Activated CD4-positive, alpha-beta T cell treated with anti-CD3 and anti-CD28 coated beads for 24 hours (primary cell): Measurements from ENCODE around the gene NUB1.

ENCODE experiments used
- DNase-seq, 2 donors: peaks; one replicate each; pipeline ENCODE4 v3.0.0-alpha.2; 2020; ENCODE audit warnings: low read depth in 2 of 2

NUB1 gene

DNA sequence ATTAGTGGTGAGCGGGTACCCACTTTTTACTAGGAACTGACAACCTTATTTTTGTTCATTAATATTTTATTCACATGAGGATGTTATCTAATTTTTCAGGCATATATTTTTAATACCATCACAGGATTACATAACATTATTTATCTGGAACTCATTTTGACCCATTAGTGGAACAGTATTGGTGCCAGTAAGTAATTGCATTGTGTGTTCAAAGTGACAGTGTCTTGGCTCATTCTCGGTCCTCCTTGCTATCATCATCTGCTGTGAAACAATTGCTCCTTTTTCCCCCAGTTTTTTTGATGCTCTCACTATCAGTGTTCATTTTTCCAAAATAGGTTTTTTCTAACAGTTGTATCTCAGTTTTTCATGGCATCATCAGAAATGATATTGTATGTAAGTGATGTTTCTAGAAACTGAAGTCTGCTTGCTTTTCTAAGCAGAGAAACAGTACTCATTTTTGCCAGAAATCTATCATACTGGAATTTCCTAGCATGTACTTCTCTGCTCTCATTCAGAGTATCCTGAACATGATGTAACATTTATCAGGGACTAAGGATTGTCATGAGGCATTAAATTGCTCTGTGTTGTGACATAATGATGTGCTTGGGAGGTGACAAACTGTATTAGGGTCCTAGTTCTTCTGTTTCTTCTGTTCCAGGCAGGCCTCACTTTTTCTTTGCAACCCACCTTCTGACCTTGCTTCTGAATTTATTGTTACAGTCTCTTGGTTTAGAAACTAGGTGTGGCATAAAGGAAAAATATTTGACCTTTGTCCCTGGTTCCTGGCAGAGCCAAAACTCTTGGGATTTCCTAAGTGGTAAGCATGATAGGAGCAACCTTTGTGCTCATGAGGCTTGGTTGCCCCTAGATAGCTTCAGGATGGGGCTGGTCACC is 4.2 kb downstream of the NUB1 start:
- DNase-seq = no peak

DNA sequence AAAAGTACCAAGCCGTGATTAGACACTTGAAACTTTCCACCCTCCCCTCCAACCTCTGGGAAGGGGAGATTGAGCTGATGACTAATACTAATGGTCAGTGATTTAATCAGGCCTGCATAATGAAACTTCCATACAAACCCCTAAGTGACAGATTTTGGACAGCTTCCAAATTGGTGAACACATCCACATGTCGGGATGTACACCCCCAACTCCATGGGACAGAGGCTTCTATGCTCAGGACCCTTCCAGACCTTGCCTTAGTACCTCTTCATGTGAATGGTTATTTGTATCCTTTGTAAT is 4.8 kb downstream of the NUB1 start:
- no peak for DNase-seq

DNA sequence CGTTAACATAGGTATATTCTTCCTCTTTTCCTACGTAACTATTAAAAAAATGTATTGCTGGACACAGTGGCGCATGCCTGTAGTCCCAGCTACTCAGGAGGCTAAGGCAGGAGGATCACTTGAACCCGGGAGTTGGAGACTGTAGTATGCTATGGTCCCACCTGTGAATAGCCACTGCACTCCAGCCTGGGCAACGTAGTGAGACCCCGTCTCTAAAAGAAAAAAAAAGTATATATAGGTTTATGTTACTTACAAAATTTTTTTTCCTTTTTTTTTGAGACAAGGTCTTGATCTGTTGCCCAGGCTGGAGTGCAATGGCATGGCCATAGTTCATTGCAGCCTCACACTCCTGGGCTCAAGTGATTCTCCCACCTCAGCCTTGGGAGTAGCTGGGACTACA is 5.6 kb downstream of the NUB1 start:
- DNase-seq = no peak

DNA sequence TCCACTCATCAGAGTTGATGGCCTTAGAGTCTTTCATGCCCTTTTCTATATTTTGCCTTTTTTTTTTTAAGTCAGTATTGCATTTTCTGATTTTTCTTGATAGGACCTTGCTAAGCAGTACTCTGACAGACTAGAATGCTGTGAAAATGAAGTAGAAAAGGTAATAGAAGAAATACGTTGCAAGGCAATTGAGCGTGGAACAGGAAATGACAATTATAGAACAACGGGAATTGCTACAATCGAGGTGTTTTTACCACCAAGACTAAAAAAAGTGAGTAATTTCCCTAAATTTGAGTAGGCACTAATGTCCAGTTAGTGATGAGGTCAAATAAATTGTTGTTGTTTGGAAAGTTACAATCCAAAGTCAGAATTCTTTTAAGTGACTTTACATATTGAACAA is 7.4 kb downstream of the NUB1 start:
- DNase-seq = no peak

DNA sequence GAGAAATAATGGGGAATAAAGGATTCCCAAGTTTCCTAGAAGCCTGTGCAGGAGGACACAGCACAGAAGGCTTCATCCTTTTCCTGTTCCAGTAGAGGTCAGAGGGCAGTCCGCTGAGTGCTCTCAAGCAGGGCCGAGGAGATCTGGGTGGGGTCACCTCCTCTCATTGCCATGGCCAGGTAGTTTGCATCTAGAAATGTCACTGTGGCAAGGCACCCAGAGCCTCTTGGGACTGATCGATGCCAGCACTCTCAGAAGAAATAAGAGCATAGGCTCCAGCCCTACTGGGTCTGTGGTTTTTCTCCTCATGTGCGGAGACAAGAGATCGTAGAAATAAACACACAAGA is 7.9 kb downstream of the NUB1 start:
- no peak for DNase-seq

DNA sequence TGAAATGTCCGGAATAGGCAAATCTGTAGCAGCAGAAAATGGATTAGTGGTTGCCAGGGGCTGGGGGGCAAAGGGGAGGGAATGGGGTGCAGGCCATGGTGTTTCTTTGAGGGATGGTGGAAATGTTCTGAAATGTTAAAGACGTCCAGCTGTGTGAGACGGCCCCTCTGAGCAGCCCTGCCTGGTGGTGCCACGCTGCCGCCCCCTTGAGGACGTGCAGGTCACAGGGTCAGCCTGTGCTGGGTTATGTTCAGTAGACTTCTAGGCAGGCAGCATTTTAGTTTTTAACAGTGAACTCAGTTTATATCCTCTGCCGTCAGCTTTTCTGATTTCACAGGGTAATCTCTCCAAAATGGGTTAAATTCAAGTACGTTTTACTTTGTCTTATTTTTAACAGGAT is 9.4 kb downstream of the NUB1 start:
- peak in 1 of 2 donors; percentile 35 for DNase-seq

DNA sequence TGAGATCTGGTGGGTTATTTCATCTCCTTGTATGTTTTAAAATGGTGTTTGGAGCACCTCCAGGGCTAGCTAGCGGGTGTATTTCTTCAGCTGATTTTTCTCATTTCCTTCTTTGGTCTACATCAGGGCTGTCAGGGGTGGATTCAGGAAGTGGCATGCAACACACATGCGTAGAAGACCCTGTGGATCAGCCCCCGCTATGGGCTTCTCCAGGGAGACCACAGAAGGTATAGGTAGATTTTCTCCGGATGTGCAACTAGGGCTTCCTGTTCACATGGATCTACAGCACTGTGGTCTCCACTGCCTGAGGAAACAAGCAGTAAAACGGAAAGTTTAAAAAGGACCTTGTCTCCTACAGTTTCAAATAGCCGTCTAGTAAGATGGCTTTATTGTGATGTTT is 10.4 kb downstream of the NUB1 start:
- peak in 1 of 2 donors; percentile 16 for DNase-seq

DNA sequence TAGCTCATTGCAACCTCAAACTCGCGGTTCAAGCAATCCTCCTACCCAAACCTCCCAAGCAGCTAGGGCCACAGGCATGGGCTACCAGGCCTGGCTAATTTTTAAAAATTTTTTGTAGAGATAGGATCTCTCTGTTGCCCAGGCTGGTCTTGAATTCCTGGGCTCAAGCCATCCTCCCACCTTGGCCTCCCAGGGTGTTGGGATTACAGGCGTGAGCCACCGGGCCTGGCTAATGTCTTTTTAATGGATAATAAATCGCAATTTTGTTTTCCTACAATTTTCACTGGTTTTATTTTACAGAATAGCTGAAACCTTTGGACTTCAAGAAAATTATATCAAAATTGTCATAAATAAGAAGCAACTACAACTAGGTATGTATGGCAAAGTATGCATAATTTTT is 10.9 kb downstream of the NUB1 start:
- DNase-seq = no peak

DNA sequence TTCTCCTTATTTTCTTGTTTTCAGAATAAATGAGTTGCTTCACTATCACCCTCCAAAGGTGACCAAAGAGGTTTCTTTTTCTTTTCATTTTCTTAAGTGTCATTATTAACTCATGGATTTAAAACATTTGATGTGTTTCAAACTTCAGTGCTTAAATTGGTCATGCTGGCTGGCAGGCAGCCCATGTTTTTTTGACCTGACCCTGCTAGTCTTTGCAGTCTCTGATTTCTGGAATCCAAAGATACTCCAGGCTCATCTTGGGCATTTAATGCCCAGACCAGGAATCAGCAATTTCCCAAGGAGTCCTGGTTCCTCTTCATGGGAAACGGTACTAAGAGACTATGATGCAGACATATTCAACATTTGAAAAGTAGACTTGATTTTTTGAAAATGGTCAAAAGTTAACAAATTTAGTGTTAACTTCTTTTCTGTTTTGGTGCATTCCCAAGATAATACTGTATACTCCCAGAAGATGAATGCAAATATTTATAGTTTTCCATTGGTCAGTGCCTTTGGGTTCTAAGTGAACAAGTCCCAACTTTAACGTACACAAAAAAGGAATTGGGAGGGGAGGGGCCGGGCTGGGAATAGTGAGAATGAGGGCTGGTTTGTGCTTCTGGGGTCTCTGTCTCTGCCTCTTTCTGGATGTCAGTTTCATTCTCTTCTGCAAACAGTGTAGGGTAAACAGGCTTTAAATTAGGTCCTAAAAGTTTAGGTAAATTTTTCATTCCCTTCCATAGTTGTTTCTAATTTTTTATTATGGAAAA is 19.8 kb downstream of the NUB1 start:
- DNase-seq = no peak

DNA sequence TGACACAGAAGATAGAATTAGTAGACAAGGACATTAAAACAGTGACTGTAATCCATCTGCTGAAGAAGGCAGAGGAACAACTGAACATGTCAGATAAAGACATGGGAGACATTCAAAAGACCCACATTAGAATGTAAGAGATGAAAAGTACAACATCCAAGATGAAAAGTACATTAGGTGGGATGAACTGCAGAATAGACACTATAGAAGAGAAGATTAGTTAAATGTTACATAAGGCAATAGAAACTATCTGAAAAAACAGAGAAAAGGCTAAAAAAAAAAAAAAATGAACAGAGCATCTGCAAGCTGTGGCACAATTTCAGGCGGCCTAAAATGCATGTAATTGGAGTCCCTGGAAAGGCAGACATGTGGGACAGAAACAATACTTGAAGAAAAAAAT is 21.6 kb downstream of the NUB1 start:
- DNase-seq = no peak

DNA sequence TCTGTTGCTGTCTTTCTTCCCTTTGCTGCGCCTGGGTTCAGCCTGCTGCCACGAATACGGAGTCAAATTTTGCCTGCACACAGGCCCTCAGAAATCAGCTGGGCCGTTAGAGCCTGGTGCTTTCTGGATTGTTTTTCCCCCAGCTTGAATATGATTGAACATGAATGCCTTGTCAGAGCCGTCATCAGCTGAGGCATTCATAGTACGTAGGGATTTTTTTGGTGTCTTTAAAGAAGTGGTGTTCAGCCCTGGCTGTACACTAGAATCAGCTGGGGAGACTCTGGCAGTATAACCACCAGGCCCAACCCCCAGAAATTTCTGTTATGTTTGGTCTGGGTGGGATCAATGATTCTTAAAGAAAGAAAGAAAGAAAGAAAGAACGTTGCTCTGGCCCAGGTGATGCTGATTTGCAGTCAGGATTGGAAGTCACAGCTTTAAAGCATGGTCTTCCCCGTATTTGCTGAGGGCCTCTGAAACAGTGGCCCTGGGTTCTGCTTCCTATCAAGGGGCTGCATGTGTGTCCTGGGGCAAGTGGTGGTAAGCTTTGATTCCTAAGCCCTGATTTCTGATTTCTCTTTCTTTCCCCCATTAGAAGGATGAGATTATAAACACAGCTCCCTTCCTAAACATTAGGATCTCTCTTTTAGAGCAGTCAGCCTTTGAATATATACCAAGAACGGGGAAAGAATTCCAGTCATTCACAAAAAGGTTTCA is 24.7 kb downstream of the NUB1 start:
- no peak for DNase-seq

DNA sequence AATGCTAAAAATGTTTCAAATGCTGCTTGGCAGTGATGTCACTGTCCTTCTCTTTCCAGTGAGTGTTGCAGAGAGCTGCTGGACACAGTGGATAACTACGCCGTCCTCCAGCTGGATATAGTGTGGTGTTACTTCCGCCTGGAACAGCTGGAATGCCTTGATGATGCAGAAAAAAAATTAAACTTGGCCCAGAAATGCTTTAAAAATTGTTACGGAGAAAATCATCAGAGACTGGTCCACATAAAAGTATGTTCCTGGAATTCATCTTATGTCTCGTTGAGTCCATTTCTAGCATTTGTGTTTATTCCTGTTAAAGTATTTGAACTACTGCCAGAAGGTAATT is 25.2 kb downstream of the NUB1 start:
- DNase-seq = no peak

DNA sequence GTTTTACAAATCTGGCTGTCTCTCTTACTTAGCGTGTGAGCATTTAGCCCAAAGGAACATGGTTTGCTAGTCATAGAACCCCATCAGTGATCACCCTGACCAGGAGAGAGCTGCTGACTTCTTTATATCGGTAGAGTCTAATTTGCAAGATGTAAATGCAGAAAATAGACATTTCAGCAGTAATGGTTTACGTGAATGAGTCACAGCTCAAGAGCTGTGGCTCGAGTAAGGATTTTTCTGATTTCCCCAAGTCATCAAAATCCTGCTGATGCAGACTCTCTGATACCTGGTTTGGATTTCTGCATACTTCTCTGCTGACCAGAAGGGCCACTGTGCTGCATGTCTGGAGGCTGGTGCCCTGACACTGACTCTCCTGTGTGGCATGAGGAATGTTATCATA is 25.7 kb downstream of the NUB1 start:
- no peak for DNase-seq

DNA sequence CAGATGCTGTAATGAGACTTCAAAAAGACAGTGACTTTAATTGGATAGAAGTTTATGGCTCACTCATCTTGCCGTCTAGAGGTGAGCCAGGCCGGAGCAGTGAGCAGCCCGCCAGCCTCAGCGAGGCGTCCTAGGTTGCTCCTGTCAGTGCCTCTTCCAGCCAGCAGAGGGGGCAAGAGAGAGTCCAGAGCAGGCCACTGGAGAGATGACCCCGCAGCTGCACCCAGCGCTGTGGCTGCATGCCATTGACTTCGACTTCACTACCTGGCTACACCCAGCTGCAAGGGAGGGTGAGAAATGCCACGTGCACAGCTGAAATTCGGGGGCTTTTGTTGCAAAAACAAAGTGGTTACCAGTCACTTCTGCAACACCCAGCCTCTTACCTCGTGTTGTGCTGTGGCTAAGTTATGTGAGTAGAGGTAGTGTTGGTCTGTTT is 26.5 kb downstream of the NUB1 start:
- peak; percentile 67 to 73 for DNase-seq

DNA sequence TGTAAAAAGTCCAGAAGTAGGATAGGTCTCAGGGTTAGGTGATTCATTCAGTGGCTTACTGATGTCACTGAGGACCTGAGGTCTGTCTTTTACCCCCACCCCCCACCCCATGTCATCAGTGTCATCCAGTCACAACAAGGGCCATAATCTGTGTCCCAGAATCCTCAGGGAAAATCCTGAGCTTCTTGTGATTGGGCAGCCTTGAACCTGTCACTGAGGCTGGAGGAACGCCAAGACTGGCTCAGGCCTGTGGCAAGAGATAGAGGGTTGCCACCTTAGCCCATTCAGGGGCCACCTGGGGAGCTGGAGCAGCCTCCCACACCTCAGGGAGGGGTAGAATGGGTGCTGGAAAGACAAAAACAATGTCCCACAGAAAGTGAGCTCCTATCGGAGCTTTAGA is 29.7 kb downstream of the NUB1 start:
- DNase-seq = no peak

DNA sequence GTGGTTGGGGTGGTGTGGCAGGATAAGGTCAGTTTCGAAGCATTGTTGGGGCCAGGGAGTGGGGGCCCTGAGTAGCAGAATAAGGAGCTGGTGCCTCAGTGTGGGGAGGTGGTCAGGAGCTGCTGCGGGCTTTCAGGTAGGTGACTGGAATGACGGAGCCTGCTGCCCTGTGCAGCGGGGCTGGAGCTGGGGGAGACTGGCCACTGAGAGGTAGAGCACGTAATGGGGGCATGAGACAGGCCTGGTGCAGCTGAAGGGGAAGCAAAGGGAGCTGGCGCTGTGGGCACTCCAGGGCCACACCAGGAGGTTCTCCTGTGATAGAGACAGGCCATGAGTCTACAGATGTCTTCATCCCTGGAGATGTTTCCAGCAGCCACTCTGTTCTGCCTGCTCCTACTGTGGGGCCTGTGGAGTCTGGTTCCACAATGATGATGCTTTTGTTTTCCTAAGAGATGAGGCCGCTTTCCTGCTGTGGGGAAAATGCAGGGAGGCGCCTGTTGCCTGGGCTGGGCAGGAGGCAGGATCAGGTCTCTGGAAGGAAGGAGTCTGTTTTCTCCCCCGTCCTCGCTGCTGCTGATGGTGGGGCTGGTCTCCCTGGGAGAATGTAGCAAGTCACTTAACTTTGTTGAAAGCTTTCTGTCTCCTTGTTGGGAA is 31.1 kb downstream of the NUB1 start:
- DNase-seq = no peak

DNA sequence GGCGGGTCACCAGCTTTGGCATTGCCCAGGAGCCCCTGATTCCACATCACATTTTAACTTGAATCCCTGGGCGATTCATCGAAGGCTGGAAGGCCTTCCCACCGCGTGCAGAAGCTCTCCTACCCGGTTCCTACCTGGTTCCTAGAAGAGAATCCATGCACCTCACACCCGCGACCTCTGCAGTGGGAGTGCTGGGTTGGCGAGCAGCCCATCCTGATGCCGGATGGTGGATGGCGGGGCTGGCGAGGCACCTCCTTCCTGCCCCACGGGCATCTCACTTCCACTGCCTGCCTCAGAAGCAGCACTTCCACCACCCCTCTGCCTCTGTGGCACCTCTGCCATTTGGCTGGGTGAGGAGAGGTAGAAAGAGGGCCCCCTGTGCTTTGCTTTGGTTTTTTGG is 32.0 kb downstream of the NUB1 start:
- DNase-seq = no peak

DNA sequence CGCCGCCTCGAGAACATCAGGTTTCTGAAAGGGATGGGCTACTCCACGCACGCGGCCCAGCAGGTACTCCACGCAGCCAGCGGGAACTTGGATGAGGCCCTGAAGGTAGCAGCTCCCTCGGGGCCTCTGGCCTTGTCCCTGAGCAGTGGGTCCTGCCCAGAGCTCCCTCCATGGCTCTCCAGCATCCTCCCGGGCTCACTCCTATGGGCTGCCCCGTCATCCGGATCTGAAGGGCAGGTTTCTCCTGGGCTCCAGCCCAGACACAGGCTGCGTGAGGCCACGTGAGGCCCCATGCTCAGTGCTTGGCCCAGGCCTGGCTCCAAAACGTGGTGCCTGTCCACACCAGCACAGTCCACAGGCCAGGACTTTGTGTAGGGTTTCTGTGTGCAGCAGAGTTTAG is 32.5 kb downstream of the NUB1 start:
- no peak for DNase-seq

DNA sequence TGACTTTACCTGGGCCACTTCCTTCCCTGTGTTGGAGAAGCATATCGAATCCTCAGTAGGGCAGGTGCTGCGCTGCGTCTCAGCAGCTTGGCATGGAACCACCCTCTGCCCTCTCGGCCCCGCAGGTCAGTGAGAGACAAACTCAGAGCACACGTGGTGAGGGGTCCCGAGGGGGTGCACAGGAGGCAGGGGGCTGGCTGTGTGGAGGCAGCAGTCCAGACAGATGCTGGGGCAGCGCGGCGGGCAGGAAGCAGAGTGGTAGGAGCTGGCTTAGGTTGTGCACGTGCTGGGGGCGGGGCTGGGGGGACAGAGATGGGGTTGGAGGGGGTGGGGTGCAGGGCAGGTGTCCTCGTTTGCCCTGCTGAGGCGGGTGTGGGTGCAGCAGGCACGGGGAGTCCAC is 33.1 kb downstream of the NUB1 start:
- DNase-seq = no peak

DNA sequence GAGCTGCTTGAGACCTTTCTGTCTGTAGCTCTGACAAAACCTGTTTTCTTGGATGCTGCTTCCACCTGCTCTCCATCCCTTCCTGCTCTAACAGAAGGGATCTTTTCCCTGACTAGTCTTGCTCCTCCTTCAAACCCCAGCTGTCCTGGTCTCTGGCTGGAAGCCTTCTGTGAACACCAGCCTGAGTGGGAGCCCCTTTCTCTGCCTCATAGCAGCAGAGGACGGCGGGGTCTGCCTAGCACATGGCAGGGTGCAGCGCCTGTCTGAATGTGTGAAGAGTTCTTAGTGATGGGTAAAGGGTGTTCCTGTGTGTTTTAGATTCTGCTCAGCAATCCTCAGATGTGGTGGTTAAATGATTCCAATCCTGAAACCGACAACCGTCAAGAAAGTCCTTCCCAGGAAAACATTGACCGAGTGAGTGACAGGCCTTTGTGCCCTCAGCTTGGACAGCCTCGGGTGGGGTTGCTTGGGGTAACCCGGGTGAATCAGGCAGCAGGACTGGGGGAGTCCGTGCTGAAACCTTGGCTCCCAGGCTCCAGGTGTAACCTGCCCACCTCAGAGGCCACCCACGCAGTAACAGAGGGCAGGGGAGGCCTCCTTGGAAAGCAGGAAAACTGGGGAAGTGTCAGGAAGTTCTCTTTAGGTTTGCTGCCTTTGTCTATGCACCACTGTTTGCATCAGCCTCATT is 34.1 kb downstream of the NUB1 start:
- no peak for DNase-seq

DNA sequence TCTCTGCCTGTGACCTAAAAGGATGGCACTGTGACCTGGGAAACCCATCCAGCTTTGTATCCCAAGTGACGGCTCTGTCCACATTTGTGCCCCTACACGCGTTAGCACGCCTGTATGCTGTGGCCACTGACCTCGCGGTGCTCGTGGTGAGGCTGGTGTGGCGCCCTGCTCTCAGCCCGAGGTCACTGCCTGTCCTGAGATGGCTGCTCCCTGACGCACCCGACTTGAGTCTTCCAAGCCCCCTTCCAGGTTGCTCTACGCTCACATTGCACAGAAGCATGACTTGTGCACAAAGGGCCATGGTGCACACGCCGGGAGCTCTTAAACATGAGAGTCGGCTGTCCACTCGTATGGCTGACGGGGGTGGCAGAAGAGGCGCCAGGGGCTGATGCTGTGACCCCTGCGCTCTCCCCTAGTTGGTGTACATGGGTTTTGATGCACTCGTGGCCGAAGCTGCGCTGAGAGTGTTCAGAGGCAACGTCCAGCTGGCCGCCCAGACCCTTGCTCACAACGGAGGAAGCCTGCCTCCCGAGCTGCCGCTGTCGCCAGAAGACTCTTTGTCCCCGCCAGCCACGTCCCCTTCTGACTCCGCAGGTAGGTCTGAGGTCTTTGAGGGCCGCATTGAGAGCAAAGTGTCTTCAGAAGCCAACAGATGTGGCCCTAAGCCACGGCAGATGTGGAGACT is 34.7 kb downstream of the NUB1 start:
- DNase-seq = no peak
